Measurements from ENCODE around the gene AMELY.

AMELY gene, protein sequence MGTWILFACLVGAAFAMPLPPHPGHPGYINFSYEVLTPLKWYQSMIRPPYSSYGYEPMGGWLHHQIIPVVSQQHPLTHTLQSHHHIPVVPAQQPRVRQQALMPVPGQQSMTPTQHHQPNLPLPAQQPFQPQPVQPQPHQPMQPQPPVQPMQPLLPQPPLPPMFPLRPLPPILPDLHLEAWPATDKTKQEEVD

DNA sequence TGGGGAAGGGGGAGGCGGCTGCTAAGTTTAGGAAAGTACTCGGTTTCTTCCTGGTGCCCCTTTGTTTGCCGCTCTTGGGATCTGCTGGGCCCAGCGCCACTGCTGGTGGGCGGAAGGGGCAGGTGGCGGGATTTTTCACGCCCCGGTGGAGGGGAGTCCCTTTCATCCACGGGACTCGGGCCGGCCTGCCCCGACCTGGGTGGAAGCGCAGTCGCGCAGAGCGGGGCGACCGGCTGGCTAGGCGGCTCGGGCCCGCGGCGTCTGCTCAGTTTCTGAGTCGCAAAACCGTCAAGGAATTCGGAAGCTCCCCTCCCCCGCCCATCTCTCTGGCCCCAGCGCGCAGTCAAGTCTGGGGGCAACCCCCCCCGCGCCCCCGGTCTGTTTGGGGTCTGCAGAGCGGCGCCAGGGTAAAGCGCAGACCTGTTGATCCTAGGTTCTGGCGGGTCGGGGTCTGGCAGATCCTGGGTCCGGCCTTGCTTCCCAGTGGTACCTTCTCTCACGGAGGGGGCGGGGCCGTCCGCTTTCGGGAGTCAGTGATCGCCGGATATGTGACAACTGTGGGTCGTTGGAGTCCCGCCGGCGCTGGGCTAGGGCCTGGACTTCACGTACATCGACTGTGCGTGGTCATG, at the start of gene AMELY:
Gene AMELY, minus strand, starts transcription at position 500 of the 629 bp plus-strand sequence. CDS start 39,144 bp downstream, outside the sequence.
- DNase-seq (ENCODE audit: low read depth, low spot score): no peak
- CTCF ChIA-PET: no interaction called here
- POLR2A ChIA-PET: no interaction called here
- H3K4me3 ChIP-seq (ENCODE audit: low read depth, low read length): no peak within 1 kb of the TSS
- TF ChIP-seq, protein P1, sequence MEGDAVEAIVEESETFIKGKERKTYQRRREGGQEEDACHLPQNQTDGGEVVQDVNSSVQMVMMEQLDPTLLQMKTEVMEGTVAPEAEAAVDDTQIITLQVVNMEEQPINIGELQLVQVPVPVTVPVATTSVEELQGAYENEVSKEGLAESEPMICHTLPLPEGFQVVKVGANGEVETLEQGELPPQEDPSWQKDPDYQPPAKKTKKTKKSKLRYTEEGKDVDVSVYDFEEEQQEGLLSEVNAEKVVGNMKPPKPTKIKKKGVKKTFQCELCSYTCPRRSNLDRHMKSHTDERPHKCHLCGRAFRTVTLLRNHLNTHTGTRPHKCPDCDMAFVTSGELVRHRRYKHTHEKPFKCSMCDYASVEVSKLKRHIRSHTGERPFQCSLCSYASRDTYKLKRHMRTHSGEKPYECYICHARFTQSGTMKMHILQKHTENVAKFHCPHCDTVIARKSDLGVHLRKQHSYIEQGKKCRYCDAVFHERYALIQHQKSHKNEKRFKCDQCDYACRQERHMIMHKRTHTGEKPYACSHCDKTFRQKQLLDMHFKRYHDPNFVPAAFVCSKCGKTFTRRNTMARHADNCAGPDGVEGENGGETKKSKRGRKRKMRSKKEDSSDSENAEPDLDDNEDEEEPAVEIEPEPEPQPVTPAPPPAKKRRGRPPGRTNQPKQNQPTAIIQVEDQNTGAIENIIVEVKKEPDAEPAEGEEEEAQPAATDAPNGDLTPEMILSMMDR (IDR thresholded peaks at IDR 0.05; ENCODE audit: insufficient read depth, low read length, missing control alignments): no peak

DNA sequence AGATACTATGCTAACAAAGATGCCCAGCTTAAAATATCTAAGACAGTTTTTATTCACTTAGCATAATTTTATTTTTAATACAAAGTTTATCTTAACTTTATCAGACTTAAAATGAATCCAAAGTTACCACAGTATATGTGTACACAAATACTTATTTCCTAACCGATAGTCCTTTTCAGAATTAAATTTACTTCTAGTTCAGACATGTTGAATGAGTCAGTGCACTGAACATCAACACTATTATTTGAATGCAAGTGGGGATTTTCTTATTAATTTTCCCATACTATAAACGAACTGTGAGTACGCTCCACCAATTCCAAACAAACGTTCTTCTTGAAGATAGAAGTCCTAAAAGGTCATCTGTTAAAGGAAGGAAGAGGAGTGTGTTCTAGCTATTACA, 38.4 kb upstream of the AMELY start:
- TF ChIP-seq, protein P1 (IDR thresholded peaks at IDR 0.05; ENCODE audit: insufficient read depth, low read length, missing control alignments): no peak
- no peak for DNase-seq (ENCODE audit: low read depth, low spot score)

DNA sequence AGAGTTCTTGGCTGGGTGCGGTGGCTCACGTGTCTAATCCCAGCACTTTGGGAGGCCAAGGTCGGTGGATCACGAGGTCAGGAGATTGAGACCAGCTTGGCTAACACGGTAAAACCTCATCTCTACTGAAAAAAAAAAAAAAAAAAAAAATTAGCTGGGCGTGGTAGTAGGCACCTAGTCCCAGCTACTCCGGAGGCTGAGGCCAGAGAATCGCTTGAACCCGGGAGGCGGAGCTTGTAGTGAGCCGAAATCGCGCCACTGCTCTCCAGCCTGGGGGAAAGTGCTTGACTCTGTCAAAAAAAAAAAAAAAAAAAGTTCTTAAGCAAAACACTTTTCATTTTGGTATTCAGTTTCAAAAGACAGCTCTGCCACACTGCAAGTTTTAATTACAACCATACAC, 36.8 kb upstream of the AMELY start:
- ChIA-PET CTCF (no interaction called here), POLR2A (no interaction called here)
- no peak for DNase-seq (ENCODE audit: low read depth, low spot score)
- TF ChIP-seq, protein P1 (IDR thresholded peaks at IDR 0.05; ENCODE audit: insufficient read depth, low read length, missing control alignments): no peak
- H3K4me3 ChIP-seq (ENCODE audit: low read depth, low read length): no peak overlapping the region

More for the DNA sequence above, 38.4 kb upstream of the AMELY start:
- ChIA-PET POLR2A (no interaction called here), CTCF (no interaction called here)
- no peak overlapping the region for H3K4me3 ChIP-seq (ENCODE audit: low read depth, low read length)

DNA sequence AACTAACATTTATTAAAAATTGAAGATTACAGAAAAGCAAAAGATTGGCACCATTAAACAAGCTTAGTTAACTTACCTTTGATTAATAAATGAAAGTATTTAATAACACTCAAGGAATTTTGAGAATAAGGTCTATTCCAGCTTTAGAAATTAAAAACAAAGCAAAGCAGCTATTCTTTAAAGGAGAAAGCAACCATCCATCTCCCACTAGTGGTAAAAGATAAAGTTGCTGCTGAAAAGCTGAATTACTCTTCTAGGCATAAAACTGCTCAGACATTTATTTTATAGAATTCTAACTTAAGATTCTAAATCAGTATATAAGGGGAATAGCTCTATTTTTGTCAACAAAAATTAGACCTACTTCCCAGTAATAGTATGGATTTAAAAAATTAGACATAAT, 36.1 kb upstream of the AMELY start:
- CTCF ChIA-PET: no interaction called here
- TF ChIP-seq, protein P1 (IDR thresholded peaks at IDR 0.05; ENCODE audit: insufficient read depth, low read length, missing control alignments): no peak
- no peak for DNase-seq (ENCODE audit: low read depth, low spot score)
- POLR2A ChIA-PET: no interaction called here
- no peak overlapping the region for H3K4me3 ChIP-seq (ENCODE audit: low read depth, low read length)

DNA sequence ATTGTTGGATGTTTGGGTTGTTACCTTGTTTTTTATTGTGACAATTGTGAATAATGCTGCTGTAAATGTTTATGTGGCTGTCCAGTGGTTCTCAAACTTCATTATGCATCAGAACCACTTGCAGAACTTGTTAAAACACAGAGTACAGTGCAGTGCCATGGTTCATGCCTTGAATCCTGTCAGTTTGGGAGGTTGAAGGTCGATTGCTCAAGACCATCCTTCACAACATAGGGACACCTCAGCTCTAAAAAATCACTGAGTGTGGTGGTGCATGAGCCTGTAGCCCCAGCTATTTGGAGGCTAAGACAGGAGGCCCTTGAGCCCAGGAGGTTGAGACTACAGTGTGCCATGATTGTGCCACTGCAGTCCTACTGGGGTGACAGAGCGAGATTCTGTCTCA, 23.9 kb upstream of the AMELY start:
- no peak for DNase-seq (ENCODE audit: low read depth, low spot score)
- H3K4me3 ChIP-seq (ENCODE audit: low read depth, low read length): no peak overlapping the region
- TF ChIP-seq, protein P1 (IDR thresholded peaks at IDR 0.05; ENCODE audit: insufficient read depth, low read length, missing control alignments): no peak
- ChIA-PET CTCF (no interaction called here), POLR2A (no interaction called here)

DNA sequence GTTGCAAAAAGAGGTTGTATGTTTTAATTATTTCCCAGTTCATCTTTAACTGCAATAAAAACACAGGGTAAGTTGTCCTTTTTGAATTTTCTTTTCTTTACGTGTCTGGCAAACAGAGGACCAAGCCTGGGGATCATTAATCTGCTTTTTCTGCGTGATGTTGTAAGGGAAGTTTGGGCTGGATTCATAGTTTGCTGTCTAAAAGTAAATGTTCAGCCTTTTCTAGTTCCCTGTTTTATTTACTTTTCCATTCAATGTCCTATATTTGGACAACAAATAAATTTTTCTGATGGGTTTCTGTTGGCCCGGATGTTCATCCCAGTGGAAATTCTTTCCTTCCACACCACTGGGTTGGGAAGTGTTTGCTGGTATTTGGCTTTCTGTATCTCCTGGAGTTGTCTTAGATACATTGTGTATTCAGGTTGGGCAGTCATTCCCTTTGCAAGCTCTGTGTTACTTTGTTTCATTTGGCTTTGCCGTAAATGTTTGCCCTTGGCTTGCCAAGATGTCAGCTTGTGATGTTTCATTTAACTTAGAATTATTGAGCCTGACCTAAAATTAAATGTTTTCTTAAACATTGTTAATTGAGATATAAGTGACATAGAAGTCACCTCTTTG, 20.3 kb upstream of the AMELY start:
- CTCF ChIA-PET: no interaction called here
- POLR2A ChIA-PET: no interaction called here
- TF ChIP-seq, protein P1 (IDR thresholded peaks at IDR 0.05; ENCODE audit: insufficient read depth, low read length, missing control alignments): no peak

More for the DNA sequence above, 20.3 kb upstream of the AMELY start:
- no peak for DNase-seq (ENCODE audit: low read depth, low spot score)
- no peak overlapping the region for H3K4me3 ChIP-seq (ENCODE audit: low read depth, low read length)

All from AG04449 (cell line).